GM18499 (cell line): ENCODE results near the gene BSND.

ENCODE experiments used
- ATAC-seq: cut with Tn5 transposase; IDR thresholded peaks from one replicate; pipeline ENCODE4 v1.9.1; 2021; ENCODE audit warnings: moderate number of reproducible peaks; ENCODE audit not compliant: insufficient read depth, unreplicated experiment

BSND gene

DNA sequence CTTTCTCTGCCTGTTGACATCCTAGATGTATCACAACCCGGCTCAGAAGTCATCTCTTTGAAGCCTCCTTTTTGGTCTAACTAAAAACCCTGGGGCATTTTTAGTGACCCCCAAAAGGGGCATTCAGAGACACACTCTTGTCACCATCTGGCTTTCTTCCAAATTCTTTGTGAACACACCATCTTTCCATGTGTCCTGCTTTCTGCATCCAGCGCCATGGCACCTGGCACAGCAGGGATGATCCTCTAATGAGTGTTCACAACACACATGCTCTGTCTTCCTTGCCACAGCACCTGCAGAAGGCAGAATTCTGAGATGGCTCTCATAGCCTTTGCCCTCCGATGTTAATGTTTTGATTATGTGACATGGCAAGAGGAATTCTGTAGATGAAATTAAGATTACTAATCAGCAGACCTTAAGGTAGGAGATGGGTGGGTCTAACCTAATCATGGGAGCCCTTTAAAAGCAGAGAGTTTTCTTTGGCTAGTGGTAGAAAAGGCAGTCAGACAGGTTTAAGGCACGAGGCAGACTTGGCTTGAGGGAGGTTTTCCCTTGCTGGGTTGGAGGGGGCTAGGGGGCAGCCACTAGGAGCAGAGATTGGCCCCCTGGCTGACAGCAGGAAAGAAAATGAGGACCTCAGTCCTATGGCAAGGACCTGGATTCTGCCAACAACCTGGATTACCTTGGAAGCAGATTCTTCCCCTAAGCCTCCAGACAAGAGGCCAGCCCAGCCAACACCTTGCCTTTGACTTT, 23.2 kb upstream of the BSND start:
- no peak for ATAC-seq

DNA sequence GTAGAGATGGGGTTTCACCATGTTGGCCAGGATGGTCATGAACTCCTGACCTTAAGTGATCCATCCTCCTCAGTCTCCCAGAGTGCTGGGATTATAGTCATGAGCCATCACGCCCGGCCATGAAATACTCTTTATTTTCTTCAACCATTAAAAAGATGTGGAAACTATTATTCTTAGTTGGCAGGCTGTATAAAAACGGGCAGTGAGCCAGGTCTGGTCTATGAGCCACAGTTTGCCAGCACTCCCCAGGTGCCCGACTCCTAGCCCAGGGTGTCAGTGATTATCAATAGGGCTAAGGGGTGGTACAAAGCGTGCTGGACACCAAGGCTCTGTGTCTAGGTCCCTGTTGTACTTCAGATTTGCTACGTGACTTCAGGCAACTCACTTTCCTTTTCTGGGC, 22.0 kb upstream of the BSND start:
- ATAC-seq, result no peak

DNA sequence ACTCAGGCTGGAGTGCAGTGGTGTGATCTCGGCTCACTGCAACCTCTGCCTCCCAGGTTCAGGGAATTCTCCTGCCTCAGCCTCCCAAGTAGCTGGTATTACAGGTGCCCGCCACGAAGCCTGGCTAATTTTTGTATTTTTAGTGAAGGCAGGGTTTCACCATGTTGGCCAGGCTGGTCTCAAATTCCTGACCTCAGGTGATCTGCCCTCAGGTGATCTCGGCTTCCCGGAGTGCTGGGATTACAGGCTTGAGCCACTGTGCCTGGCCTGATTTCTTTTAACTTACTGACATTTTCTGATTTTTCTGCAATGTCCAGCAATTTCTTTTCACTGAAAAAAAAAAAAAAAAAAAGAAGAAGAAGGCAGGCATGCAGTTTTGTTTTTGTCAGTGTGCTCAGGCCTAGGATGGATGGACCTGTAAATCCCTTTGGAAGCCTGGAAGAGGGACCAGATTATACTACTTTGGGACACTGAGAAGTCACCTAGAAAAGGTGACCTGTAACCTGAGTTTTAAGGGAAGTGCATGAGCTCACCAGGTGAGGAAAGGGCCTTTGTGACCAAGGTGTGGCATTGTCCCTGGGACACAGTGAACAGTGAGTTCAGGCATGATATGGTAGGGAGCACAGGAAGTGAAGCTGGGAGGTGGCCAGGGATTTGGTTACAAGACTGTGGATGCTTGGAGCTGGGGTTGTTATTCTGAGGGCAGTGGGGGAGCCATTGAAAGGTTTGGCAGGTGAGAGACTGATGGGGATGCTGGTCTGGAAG, 21.0 kb upstream of the BSND start:
- no peak for ATAC-seq

DNA sequence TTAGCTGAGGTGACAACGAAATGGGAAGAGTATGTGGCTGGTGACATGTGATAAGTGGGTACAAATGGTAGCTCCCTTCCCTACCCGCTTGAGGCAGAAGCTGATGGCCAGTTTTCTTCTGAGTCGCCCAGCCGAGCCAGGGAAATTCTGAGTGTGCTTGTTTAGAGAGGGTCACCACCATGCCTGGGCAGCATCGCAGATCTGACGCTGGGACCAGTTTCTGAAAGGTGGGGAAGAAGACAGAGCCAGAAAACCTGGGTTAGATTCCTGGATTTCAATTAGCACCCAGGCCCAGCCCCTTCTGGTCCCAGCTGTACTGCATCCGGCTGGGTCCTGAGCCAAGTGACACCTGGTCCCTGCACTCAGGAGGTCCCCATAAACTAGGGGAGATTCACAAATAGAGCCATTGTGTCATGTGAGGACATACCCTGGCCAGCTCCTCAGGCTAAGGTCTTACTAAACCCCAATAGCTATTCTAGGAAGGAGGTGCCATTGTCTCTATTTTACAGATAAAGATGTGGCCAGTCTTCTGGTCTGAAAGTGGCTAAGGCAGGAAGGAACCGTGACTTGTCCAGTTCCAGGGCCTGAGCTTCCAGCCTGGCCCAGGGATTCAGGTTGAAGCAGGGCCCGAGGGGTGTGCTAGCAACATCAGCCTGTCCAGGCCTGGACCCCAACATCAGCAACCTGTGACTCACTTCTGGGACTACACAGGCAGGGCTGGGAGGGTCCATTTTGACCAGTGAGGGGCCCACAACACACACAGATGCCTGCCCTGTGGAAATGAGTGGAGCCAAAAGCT, 20.0 kb upstream of the BSND start:
- ATAC-seq, result no peak

DNA sequence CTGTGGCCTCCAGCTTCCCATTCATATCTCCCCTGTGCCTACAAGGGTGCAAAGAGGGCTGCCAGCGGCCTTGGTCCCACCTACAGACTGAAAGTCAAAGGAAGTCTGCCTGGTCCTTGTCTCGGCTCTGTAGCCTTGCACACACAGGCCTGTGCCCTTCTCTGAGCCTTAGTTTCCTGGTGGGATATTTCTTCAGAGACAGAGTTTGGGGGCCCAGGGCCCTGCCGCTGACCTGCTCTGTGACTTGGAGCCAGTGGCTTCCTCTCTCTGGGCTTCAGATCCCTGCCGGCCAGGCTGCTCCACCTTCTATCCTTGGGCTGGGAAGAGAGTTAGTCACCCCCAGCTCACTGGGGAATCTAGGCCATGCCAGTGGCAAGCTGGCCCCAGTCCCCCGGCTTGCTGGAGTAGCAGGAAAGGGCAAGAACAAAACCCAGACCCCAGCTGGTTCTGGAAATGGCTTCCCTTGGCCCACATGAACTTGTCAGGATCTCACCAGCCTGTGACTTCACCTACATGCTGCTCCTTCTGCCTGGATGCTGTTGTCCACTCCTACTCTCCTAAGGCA, 19.3 kb upstream of the BSND start:
- no peak for ATAC-seq

DNA sequence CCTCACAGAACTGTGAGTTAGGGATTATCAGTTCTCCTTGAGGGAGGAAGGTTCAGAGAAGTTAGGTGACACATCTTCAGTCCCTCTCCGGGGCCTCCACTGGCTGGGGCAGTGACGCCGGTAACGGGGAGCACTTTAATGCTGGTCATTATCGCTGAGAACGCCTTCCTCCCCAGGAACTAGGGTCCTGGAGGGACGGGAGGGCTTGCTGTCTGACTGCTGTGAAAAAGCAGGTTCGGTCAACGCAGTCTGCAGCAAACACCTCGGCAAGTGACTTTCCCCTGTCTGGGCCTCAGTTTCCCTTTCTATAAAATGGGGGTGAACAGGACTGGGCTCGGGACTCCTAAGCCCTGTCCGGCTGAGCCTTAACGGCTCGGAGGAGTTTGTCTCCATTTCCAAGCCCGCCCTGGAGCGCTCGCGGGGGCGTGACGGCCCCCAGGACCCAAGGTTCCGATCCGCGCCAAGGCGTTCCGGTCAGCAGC, 18.6 kb upstream of the BSND start:
- no peak for ATAC-seq

DNA sequence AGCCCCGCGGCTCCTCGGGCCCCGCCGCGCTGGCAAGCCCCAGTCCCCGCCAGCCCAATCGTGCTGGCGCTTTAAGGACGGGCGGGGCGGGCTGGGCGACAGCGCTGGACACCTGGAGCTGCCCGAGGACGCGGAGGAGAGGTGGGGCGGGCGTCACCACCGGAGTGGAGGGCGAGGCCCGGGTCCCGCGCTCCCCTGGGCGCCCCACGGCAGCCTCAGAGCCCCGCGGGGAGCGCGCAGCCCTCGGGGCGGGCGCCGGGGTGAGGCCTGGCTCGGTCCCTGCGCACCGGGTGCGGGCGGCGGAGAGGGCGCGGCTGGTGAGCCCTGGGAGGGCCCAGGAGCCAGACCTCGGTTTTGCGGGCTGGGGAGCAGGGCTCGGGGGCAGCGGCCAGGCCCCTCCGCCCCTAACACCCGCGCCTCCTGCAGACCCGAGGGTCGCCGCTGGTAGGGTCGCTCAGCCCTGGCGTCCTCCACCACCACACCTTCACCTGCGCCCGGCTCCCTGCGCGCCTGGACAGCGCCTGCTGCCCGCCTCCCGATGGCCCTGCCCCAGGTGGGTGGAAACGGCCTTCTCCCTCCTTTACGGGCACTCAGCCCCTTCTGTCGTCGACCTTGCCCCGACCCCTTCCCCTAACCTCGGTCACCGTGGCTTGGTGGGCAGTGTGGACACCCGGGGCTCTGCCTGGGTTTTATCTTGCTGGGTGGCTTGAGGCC, 18.0 kb upstream of the BSND start, which contains the start of gene TMEM61:
TSS of gene TMEM61 (plus strand) at position 101 of the 714 bp plus-strand sequence. CDS start at position 539, 438 bp downstream.
- no peak for ATAC-seq

DNA sequence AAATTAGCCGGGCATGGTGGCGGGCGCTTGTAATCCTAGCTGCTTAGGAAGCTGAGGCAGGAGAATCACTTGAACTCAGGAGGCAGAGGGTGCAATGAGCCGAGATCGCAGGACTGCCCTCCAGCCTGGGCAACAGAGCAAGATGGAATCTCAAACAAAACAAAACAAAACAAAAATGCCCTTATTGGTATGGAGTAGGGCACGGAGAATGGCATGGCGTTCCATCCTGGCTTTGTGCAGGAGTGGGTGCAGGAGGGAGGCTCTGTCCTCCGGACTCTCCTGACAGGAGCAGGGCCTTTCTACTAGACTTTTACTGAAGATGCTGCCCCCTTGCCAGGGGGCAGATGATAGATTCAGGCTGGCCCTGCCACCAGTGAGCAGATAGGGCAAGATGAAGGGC, 17.3 kb upstream of the BSND start:
- no peak for ATAC-seq

DNA sequence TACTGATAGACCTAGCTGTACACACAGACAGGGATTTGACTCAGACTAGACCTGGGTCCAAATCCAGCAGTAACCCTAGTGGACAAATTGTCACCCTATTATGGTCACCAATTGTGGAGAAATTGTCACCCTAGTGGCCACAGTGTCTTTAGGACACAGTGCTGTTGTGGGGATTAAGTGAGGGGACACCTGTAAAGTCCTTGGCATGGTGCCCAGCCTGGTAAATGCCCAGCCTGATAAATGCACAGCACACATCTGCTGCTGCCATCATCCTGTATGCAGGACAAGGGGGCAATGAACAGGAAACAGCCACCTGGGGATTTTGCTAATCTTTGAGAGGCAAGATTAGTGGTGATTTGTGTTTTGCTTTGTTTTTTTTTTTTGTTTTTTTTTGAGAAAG, 16.0 kb upstream of the BSND start:
- no peak for ATAC-seq

DNA sequence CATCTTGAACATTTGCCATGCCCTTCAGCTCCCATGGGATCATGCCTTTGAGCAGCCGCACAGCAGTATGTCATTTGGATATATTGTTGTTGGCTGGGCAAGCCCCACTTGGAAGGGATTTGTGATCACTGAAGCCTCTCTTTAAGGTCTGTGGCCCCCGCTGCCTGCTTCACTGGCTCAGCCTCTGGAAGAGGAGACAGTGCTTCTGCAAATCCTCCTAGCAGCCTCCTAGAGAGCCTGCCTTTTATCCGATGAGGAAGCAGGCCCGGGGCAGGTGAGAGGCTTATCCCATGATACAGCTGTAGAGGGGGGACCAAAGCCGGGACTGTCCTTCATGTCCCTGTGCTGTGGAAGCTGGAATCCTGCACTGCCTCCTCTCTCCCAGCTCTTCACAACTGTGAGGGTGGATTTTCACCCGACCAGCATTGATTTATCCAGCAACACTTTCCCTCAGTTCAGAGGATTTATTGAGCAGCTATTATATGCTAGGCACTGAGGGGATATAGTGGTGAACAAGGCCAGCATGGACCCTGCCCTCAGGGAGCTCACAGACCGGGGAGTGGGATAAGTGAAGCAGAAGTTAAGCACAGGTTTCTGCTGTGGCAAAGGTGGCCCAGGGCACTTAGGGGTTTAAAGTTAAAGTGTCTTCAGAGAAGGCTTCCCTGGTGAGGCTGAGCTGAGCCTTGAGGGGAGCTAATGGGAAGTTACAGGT, 14.4 kb upstream of the BSND start:
- ATAC-seq, result no peak

DNA sequence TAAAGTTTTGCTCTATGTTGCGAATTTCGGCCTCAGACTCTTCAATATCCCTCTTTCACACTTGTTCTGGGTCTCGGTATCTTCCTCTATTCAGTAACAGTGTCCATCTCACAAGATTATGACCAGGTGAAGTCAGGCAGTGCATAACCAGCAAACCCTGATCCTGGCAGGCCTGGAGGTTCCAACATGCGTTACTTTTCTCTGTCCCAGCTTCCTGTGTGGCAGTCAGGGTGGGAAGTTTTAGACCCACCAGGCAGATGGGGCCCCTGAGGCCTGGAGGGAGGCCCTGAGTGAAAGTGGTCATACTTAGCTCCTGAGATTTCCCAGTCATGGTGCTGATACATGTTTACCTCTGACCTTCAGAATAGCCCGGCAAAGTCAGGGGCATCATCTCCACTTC, 13.2 kb upstream of the BSND start:
- ATAC-seq, result no peak

DNA sequence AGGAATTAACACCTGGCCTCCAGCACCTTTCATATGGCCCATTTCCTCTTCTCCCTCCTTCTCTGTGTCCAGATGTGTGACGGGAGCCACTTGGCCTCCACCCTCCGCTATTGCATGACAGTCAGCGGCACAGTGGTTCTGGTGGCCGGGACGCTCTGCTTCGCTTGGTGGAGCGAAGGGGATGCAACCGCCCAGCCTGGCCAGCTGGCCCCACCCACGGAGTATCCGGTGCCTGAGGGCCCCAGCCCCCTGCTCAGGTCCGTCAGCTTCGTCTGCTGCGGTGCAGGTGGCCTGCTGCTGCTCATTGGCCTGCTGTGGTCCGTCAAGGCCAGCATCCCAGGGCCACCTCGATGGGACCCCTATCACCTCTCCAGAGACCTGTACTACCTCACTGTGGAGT, 12.7 kb upstream of the BSND start:
- ATAC-seq, result no peak

DNA sequence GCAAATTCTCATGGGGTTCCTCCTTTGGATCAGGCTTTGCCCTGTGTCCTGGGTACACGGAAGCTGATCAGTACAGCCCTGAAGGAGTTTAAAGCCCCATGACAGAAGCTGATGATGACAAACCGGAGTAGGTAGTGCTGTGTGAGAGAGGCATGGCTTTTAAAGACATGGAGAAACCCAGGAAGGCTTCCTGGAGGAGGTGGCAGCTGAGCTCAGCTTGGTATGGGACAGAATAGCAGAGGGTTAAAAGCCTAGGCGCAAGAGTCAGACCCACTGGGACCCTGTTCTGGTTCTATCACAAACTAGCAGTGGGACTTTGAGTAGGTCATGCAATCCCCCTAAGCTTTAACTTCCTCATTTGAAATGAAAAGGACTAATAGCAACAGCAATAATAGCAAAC, 12.2 kb upstream of the BSND start:
- no peak for ATAC-seq

DNA sequence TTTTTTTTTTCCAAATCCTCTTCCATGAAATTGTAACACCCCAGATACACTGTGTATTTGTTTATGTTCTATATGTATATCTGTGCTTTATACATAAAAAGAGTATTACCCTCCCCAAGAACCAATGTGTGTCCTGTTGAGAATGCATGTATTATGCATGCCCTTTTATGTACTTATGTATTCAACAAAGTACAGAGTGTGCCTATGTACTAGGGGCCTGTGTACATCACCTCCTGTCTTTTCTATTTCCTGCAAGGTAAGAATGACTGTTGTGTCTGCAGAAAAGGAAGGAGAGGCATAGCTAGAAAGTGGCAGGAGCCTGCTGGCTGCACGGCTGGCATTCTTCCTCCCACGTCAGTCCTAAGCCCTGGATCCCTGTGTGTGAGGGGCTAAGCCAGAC, 11.3 kb upstream of the BSND start:
- no peak for ATAC-seq

DNA sequence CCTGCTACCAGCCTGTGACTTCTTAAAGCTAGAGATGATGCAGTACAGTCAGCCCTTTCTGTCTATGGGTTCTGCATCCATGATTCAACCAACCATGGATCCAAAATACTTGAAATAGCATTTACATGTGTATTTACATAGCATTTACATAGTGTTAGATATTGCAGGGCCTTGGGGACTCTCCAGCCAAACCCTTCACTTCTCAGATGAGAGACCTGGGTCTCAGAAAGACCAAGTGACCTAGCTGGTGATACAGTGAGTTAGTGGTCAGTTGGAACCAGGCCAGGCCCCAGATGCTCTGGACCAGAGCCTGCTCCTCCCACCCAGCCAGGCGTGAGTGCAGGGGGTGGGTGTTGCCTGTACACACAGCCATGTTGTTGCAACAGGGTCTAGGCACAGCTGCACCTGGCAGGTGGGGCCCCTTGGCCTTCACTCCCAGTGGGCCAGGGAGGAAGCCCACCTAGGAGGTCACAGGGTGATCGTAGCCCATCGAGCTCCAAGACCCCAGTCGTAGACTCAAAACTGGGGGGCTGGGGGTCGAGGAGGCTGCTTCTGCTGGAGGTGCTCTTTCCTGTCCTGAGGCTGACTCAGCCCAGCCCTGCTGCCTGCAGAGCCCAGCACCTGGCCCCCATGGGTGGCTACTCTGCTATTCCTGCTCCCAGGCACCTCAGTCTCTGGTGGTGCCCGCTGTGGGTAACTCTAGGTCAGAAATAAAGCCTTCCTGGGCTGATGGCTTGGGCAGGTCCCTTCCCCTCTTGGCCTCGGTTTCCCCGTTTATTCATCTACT, 10.6 kb upstream of the BSND start:
- ATAC-seq, result no peak

DNA sequence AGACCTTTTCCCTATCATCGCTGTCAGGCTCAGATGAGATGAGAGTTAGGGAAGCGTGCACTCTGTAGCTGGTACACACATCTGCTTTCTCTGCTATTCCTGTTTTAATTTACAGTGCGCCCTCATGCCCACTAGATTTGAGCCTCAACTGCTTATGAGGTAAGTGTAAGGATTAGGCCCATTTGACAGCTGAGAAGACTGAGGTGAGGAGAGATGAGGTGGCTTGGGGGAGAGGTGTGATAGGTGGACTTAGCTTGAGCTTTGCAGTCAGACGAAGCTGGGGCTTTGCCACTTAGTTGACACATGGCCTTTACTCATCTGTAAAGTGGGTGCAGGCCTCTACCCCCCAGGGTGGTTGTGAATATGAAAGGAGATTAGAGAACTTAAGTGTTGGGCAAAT, 9.8 kb upstream of the BSND start:
- ATAC-seq, result no peak

DNA sequence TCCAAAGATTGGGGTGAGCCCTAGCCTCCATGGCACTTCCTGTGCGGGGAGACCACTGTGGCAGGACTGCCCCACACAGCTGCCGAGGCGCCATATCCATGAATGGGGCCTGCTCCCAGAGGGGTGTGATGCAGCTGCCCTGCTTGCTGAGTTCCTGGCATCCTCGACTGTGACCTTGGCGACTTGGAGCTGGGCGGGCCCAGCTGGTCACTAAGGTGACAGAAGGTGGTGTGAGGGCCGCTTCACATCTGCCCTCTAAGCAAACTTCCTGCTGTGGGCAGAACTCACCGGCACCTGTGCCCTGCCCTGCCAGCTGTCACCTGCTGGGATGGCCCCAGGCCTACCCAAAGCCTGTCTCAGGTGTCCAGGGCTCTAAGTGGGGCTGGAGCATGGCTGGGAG, 9.3 kb upstream of the BSND start:
- ATAC-seq, result no peak

DNA sequence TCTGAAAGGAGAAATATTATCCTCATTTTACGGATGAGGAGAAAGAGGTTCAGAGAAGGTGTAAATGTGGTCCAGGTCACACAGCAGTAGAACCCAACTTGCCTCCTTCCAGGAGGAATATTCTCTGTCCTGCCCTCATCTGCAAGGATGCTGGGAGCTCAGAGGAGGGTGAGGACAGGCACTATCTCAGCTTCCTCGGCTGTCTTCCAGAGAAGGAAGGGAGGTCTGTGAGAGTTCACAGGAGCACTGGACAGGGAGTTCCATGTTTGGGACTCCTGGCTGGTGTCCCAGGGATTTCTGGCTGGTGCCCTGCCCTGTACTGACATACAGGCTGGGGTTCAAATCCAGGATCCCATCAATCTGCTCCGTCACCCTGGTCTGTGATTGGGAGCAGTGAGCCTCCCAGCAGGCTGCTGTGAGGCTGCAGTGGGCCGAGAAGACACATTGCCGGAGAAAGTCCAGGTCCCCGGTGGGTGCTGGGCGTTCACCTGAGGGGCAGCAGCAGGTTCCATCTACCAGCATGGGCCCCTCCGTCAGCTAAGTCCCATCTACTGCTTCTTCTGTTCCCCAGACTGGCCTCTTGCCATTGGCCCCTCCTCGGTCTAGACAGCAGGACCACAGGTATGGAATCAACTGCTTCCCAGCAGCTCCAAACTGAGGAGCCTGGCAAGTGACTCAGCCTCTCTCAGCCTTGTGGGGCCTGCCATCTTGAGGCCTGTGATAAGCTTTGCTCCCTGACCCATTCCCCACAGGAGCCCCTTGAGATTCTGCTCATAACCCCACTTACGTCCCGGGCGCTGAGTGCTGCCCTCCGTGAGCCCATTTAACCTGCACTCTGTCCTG, 8.5 kb upstream of the BSND start:
- no peak for ATAC-seq
